ENCODE results near the gene POLR3B.
"Not testable (repeated sequence)": the region's sequence is repeated elsewhere in the genome, so short reads cannot be mapped to it uniquely, and the experiment has no call there.

POLR3B gene

GRCh38 chr12:106357549-106358395 lies at the start of gene POLR3B:
Gene POLR3B (plus strand): TSS chr12:106357748. CDS start chr12:106357880, 132 bp downstream.
- peak; percentile 34 for DNase-seq

- no peak for DNase-seq
These were observed 49.4 kb upstream of the POLR3B start for GRCh38 chr12:106308121-106308520.

DNA sequence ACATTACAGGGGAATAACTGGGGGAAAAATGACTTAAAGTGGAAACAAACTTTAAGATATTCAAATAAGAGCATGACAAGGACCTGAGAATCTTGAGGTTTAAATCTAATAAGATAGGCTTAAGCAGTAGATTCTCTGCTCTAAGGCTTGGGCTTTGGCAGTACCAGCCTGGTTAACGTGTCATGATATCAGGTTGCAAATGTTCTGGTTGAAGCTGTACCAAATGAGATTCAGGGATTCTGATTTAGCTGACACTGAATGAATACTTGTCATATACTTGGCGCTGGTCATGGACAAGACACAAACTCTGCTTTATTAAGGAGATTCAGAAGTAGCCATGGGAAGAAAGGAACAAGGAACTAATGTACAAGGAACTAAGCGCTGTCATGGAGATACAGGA lies 48.9 kb upstream of the POLR3B start:
- no peak for DNase-seq

DNA sequence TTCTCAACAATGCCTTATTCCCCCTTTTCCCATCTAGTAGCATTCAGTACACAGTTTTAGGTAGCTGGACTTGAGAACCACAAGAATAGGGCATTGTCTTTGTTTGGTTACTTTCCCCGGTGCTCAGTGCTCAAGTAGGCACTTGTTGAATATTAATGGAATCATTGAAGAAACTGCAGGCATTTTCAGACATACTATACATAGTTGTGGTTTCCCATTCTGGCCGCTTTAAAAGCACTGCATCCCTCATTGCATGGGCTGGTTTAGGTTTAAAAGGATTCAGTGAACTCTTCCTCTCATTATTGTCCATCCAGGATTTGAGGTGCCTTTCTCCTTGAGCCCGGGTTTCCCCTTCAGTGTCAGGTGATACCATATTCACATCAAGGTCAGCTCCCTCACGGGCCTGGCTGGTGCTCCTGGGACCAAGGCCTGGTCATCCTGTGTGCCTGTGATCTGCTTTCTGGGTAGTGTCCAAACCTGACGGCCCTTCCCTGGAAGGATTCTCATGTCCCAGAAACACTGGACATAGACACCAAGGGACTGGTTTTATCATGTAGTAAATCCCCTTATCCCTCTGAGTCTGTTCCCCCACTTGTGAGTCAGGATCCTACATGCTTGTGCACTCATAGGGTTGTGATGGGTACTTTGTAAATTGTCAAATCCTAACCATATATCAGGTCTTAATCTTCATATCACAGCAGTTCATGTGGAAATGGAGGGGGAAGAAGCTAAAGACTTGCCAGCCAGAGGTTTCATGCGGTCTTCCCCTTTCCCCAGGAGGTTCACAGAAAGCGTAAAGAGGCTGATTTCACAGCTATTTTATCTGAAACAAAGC lies 47.7 kb upstream of the POLR3B start:
- no peak for DNase-seq

- DNase-seq = no peak
These were observed 46.9 kb upstream of the POLR3B start for GRCh38 chr12:106310687-106311086.

- no peak for DNase-seq
These were observed 46.4 kb upstream of the POLR3B start for GRCh38 chr12:106311139-106311538.

- not testable (repeated sequence) for DNase-seq
These were observed 44.1 kb upstream of the POLR3B start for GRCh38 chr12:106313413-106313812.

DNA sequence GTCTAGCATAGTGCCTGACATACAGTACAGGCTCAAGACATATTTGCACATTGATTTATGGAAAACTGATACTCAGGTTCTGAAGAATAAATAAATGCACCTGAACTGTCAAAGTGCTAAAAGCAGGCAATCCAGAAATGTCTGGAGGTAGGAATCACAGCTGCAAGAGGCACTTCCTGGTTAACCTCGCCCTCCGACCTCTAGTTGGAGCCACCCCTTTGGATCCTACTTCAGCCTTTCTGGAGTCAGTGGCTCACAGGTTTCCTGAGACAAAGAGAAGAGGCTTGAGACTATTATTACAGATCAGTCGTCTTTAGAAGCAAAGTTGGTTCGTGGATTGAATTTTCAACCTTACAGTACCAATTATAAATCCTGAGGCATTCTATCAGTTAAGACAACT lies 42.0 kb upstream of the POLR3B start:
- DNase-seq = no peak

DNA sequence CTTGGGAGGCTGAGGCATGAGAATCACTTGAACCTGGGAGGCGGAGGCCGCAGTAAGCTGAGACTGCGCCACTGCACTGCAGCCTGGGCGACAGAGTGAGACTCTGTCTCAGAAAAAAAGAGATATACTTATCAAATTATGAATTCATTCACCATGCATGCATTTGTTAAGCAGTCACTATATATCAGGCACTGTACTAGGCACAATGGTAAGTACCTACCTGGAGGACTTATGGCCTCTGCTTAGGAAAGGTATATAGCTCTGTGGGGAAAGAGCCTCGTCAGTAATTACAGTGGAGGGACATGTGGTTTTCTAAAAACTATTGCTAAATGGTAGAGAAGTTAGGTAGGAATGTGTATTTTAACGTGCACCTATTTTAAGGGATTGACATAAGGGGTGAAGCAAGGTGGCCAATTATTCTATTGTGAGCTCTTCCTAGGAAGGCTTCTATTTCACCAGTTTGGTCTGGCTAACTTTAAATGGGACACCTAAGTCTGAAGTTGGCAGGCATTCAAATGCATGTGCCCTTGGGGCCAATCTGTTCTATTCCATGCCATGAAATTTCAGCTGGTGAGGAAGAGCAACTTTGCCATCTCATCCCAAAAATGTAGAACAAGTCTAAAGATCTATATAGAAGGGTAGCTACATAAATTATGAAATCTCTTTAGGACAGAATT lies 40.0 kb upstream of the POLR3B start:
- no peak for DNase-seq

- no peak for DNase-seq
These were observed 36.3 kb upstream of the POLR3B start for GRCh38 chr12:106321139-106321850.

- DNase-seq = no peak
These were observed 34.0 kb upstream of the POLR3B start for GRCh38 chr12:106323537-106323936.

GRCh38 chr12:106327309-106327869 lies 30.2 kb upstream of the POLR3B start:
- DNase-seq = no peak

- DNase-seq = no peak
These were observed 28.8 kb upstream of the POLR3B start for GRCh38 chr12:106328735-106329134.

DNA sequence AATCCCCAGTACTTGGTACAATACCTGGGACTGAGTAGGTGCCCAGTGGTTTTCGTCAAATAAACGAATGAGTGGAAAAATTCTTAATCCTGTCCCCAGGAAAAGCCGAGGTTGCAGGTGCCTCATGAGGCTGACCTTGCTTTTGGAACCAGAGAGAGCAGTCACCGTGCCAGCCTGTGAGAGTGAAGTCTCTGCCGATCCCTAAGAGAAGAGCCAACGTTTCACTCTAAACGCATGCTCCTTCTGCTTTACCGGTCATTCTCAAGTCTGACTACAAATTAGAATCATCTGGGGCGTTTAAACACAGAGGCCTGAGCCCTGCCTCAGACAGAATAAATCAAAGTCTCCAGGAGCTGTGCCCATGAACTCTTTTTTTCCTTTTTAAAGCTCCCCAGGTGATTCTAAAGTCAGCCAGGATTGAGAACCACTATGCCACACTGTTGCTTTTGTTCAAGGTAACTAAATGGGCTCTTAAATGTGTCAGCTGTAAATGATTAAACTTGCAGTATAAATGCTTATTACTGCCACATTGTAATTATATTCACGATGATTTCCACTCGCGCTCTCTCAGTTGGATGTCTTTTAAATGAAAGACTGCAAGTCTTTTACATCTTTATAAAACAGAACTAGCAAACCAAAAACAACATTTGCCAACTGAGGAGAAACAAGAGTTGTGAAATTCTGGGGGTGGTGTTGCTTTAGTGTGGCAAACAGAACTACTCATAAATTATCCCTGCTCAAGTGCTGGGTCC lies 28.1 kb upstream of the POLR3B start:
- DNase-seq = no peak

DNA sequence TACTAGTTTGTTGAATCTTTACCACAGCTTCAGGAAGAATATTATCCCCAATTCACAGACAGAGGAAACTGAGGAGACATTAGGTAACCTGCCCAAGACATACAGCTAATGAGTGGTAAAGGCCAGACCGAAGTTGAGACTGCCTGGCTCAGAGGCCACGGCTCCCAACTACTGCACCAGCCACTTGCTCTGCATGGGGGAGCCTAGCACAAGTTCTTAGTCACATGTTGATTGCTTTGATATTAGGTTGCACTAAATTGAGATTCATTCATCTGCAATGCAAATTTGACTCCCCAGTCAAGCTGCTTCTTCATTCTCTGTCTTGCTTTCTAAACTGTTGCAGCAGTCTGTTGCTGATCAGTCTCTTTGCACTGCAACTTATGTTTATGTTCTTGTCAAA lies 25.9 kb upstream of the POLR3B start:
- no peak for DNase-seq

GRCh38 chr12:106332536-106332935 lies 25.0 kb upstream of the POLR3B start:
- no peak for DNase-seq

- DNase-seq = no peak
These were observed 24.5 kb upstream of the POLR3B start for GRCh38 chr12:106333010-106333409.

DNA sequence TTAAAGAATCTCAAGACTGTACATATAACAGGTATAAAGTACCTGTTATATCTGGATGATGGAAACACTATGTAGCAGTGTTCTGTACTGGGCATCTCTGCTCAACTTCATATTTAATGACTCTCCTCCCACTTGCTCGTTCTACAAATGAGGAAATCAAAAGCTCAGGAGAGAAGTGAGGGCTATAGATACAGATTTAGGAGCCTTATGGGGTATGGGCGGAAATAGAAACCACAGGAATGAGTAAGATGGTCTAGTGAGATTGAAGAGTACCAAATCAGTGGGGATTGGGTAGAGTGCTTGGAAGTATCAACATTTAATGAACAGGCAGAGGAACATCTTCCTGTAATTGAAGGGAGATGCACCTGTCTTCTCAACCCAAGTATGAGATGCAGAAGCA lies 23.8 kb upstream of the POLR3B start:
- no peak for DNase-seq

GRCh38 chr12:106341086-106341877 lies 16.3 kb upstream of the POLR3B start:
- no peak for DNase-seq

DNA sequence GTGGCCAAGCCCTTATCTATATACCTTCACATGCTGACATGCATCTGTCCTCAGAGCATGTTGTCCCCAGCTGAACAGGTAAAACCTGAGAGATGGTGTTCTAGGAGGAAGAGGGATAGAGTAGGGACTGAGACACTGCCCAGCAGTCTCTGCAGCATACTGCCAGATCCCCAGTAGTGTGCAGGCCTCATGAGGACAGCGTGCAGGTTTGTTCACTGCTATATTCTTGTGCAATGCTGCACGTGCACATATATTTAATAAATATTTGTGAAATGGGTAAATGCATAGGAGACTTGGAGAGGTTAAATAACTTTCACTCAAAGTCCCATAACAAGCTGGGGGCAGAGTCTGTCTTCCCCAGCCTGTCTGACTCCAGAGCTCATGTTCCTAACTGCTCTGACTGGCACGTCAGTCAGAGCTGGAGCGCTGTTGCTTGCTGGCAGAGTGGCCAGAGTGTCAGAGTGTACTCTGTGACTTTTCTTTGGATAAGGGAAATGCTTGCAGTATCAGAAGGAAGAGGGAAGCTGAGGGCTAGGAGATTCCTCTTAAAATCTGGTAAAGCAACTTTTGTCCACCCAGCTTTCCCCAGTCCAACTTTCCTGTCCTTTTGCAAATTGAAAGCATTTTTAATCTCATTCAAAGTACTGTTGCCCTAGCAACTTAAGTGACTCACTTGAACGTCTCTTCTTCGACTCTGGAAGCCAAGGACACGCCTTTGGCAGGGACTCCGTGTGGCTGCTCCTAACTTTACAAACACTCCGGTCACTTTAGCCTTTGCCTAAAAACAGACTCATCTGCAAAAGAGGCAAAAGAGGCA lies 14.9 kb upstream of the POLR3B start:
- no peak for DNase-seq
